Progenitor cell of endocrine pancreas (in vitro differentiated cells): ENCODE results near the gene LRRC74B. TPM values are rescaled to one million over a fixed set of nuclear protein-coding genes. Genes with fewer than 3 reads are reported as not detected.

Source experiments
- DNase-seq: peaks from one replicate; pipeline ENCODE4 v3.0.0; 2021; ENCODE audit warnings: low spot score; ENCODE audit not compliant: unreplicated experiment
- H3K27ac Mint-ChIP-seq: 2 replicates; pipeline ENCODE4 v1.8.0; 2021; ENCODE audit warnings: mild to moderate bottlenecking, moderate library complexity, mixed read lengths
- H3K27me3 Mint-ChIP-seq: 2 replicates; pipeline ENCODE4 v1.8.0; 2021; ENCODE audit warnings: mixed read lengths
- H3K36me3 Mint-ChIP-seq: 2 replicates; pipeline ENCODE4 v1.8.0; 2022; ENCODE audit warnings: mixed read lengths; ENCODE audit not compliant: insufficient read depth
- H3K4me1 Mint-ChIP-seq: 2 replicates; pipeline ENCODE4 v1.8.0; 2021; ENCODE audit warnings: low read depth, mixed read lengths
- H3K4me3 Mint-ChIP-seq: 2 replicates; pipeline ENCODE4 v1.8.0; 2021; ENCODE audit warnings: low read depth, mild to moderate bottlenecking, moderate library complexity, mixed read lengths
- H3K9me3 Mint-ChIP-seq: 2 replicates; pipeline ENCODE4 v1.8.0; 2021; ENCODE audit warnings: low read depth, mixed read lengths
- CTCF ChIP-seq: fragments of 200-600 bp; sonication (generic); IDR thresholded peaks from one replicate; pipeline ENCODE4 v1.5.0; 2021; ENCODE audit warnings: antibody characterized with exemption, mild to moderate bottlenecking; ENCODE audit not compliant: unreplicated experiment
- long read RNA-seq: library from polyadenylated mRNA; unstranded; transcript quantifications from one replicate; pipeline ENCODE4 v2.0.0, GENCODE V29; 2020
- total RNA-seq: library from RNA; stranded (reverse); gene quantifications from 2 replicates; pipeline ENCODE4 v1.2.1, GENCODE V29; 2021

Gene LRRC74B
- 0.40 and 0.72 TPM in 2 replicates for total RNA-seq
- long read RNA-seq = 0 reads

GRCh38 chr22:21045585-21046294, at the start of gene LRRC74B:
LRRC74B (plus strand) TSS chr22:21045946; CDS start chr22:21045987, 41 bp downstream.
- Mint-ChIP-seq H3K4me3 (peak within 1 kb of the TSS; percentile 87), H3K27me3 (peaks cover 17% of the 10 kb centered on the region), H3K27ac (peak within 1 kb of the TSS; percentile 91), H3K4me1 (peaks cover 9% of the 10 kb centered on the region), H3K9me3 (no peaks in the 10 kb centered on the region), H3K36me3 (no peaks in the 10 kb centered on the region)
- DNase-seq = peak; percentile 88
- TF ChIP-seq CTCF = no peak

DNA sequence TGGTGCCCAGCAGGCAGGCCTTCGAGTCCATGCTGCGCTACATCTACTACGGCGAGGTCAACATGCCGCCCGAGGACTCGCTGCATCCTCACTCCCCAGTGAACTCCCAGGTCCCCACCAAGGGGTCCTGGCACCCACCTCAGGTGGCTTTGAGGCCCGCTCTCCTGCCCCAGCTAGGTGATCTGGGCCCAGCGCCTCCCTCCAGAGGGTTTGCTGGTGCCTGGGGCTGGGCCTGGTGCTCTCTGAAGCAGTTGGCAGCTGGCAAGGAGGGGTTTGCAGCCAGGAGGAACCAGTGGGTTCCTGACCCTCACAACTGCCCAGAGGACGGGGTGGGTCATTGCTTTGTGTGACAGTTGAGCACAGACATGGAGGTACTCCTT, 49.7 kb upstream of the LRRC74B start:
- Mint-ChIP-seq H3K27ac (no peak overlapping the region), H3K4me3 (no peak overlapping the region), H3K4me1 (peaks cover 1% of the 10 kb centered on the region), H3K9me3 (no peaks in the 10 kb centered on the region), H3K27me3 (no peaks in the 10 kb centered on the region), H3K36me3 (no peaks in the 10 kb centered on the region)
- DNase-seq = no peak
- no peak for TF ChIP-seq CTCF

GRCh38 chr22:20996598-20997535, 48.9 kb upstream of the LRRC74B start:
- H3K4me1 Mint-ChIP-seq = peaks cover 7% of the 10 kb centered on the region
- no peaks in the 10 kb centered on the region for H3K36me3 Mint-ChIP-seq
- TF ChIP-seq CTCF = no peak
- H3K4me3 Mint-ChIP-seq = no peak overlapping the region
- H3K27me3 Mint-ChIP-seq = no peaks in the 10 kb centered on the region
- H3K9me3 Mint-ChIP-seq = no peaks in the 10 kb centered on the region
- no peak for DNase-seq
- no peak overlapping the region for H3K27ac Mint-ChIP-seq

DNA sequence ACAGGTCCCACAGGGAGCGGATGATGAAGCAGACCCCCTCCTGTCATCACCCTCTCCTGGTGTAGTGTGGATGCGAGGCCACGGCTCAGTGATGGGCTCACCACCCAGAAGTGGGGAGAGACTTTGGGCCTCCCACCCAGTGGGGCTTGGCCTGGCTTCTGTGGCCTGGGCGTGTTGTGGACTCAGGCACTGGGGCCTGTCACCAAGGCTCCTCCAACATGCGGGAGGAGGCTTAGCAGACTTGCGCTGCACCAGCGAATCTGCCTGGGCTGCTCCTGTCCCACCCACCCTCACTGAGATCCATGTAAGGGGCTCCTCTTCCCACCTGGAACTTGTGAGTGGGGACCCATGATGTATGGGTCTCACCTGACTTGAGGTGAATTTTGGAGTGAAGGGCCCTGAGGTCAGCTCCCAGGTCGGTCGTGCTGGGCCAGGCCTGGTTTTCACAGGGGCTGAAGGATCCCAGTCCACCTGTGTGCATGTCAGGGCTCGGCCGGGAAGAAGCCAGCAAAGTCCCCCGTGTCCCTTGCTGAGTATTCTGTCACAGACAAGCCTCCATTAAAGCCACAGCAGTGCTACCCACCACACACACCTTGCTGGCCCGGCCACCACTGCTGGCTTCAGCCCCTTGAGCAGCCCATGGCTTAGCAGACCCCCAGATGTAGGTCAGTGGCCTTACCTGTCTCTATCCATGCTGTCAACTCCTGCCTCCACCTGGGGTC, 48.0 kb upstream of the LRRC74B start:
- no peak overlapping the region for H3K4me3 Mint-ChIP-seq
- H3K4me1 Mint-ChIP-seq = peaks cover 9% of the 10 kb centered on the region
- no peak for DNase-seq
- no peaks in the 10 kb centered on the region for H3K36me3 Mint-ChIP-seq
- no peak for TF ChIP-seq CTCF
- H3K27me3 Mint-ChIP-seq = no peaks in the 10 kb centered on the region
- no peak overlapping the region for H3K27ac Mint-ChIP-seq
- no peaks in the 10 kb centered on the region for H3K9me3 Mint-ChIP-seq
